ENCODE measurements around the gene CTDNEP1.

GRCh38 chr17:7234083-7234951 is 17.2 kb downstream of the CTDNEP1 start, which contains the start of gene DVL2:
- TF ChIP-seq CTCF (IDR thresholded peaks at IDR 0.05; ENCODE audit: extremely low read depth in 1 of 2, insufficient read depth in 1 of 2, low read depth in 1 of 2, low read length in 2 of 2) (no peak), MAX (IDR thresholded peaks at IDR 0.05; ENCODE audit: insufficient read depth, insufficient read length) (peak; percentile 99), FOS (IDR thresholded peaks at IDR 0.05; ENCODE audit: borderline replicate concordance, insufficient read depth, low read length) (no peak), EZH2 (IDR thresholded peaks at IDR 0.05; ENCODE audit: borderline replicate concordance, low read depth, low read length, severe bottlenecking) (no peak)

Measured in endothelial cell of umbilical vein (primary cell).